Measurements from ENCODE around the gene MYO18A.

DNA sequence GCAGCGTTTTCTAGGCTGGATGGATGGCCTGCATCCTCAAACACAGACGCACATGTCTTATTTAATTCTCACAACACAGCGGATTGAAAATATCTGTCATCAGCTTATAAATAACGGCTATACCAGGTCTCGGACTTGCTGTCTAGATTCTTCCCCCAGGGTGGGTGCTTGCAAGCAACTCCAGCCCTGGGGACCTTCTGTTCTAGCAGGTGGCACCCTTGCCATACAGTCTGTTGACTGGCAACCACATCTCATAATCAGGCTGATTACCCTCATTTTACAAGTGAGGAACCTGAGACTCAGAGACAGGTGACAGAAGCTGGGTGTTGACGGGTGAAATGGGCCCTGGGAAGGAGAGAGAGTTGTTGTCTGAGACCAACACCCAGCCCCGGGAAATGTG, 158.1 kb downstream of the MYO18A start:
- TF ChIP-seq, protein P1, sequence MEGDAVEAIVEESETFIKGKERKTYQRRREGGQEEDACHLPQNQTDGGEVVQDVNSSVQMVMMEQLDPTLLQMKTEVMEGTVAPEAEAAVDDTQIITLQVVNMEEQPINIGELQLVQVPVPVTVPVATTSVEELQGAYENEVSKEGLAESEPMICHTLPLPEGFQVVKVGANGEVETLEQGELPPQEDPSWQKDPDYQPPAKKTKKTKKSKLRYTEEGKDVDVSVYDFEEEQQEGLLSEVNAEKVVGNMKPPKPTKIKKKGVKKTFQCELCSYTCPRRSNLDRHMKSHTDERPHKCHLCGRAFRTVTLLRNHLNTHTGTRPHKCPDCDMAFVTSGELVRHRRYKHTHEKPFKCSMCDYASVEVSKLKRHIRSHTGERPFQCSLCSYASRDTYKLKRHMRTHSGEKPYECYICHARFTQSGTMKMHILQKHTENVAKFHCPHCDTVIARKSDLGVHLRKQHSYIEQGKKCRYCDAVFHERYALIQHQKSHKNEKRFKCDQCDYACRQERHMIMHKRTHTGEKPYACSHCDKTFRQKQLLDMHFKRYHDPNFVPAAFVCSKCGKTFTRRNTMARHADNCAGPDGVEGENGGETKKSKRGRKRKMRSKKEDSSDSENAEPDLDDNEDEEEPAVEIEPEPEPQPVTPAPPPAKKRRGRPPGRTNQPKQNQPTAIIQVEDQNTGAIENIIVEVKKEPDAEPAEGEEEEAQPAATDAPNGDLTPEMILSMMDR (IDR thresholded peaks at IDR 0.05; ENCODE audit: low read length), result no peak
- no peak for TF ChIP-seq EZH2 (optimal IDR thresholded peaks at IDR 0.05; ENCODE audit: low read depth, low read length)
